ENCODE data around the gene MYB. TPM values are rescaled to one million over a fixed set of nuclear protein-coding genes. Genes with fewer than 3 reads are reported as not detected.

Gene MYB
- total and polyA plus RNA-seq, 2 of the 4 experiments (the other 2 are of a cell fraction): 0.44 to 0.90 TPM

GRCh38 chr6:135267085-135267484 is 86.0 kb downstream of the MYB start:
- ATAC-seq (ENCODE audit: low read depth): no peak
- intact Hi-C loops (cut with micrococcal nuclease): no loop called here

More at GRCh38 chr6:135267085-135267484, 86.0 kb downstream of the MYB start:
- Histone ChIP-seq H2AFZ (replicated peaks; ENCODE audit: low read length, poor library complexity) (no peak overlapping the region), H2BK15ac (ENCODE audit: low read depth, low read length) (no peak overlapping the region), H2AK9ac (replicated peaks; ENCODE audit: low read depth, low read length, poor library complexity) (no peak overlapping the region), H3K4me2 (ENCODE audit: low read depth, low read length) (no peak overlapping the region), H2BK120ac (ENCODE audit: low read depth, low read length) (no peak overlapping the region), H3K23ac (ENCODE audit: low read depth, low read length) (no peak overlapping the region), H4K8ac (ENCODE audit: low read depth in 2 of 2, low read length in 2 of 2) (no peak overlapping the region), H3K4ac (ENCODE audit: low read depth, low read length) (no peak overlapping the region), H3K27ac (ENCODE audit: insufficient read depth, low read length) (no peak overlapping the region), H3K9ac (ENCODE audit: low read depth, low read length) (no peak overlapping the region), H3K36me3 (ENCODE audit: control insufficient read depth, insufficient read depth, low read length) (no peaks in the 10 kb centered on the region), H3K9me1 (ENCODE audit: insufficient read depth, low read length) (no peaks in the 10 kb centered on the region; the same call in 1 of the 2 replicates), H2BK5ac (ENCODE audit: low read depth, low read length, poor library complexity, severe bottlenecking) (no peak overlapping the region), H3K4me3 (ENCODE audit: insufficient read depth, low read depth, low read length) (no peak overlapping the region), H2AK5ac (ENCODE audit: low read depth, low read length) (no peak overlapping the region), H3K18ac (ENCODE audit: low read depth, low read length) (no peak overlapping the region), H3K79me1 (ENCODE audit: low read depth in 1 of 2, low read length in 2 of 2) (no peaks in the 10 kb centered on the region), H3K9me3 (ENCODE audit: control insufficient read depth, insufficient read depth, low read length) (no peaks in the 10 kb centered on the region), H4K5ac (ENCODE audit: low read depth, low read length) (no peak overlapping the region), H4K91ac (ENCODE audit: insufficient read depth, low read depth, low read length) (no peak overlapping the region), H3K14ac (replicated peaks; ENCODE audit: low read depth, low read length) (no peak overlapping the region), H3K56ac (ENCODE audit: extremely low read depth, insufficient read depth, low read length) (no peak overlapping the region), H4K20me1 (ENCODE audit: insufficient read depth, low read length) (no peaks in the 10 kb centered on the region), H2BK20ac (ENCODE audit: low read depth, low read length) (no peak overlapping the region), H3K27me3 (ENCODE audit: control insufficient read depth, insufficient read depth, low read length) (peaks cover 1% of the 10 kb centered on the region), H3K4me1 (ENCODE audit: control insufficient read depth, insufficient read depth, low read length) (no peaks in the 10 kb centered on the region)
- no peak for DNase-seq
- ChIA-PET POLR2A (ENCODE audit: unreplicated experiment) (no interaction called here), CTCF (no interaction called here)
- in situ Hi-C loops (cut with MboI; ENCODE audit: low sequenced_read_pairs) (no loop called here), dilution Hi-C loops (cut with HindIII; ENCODE audit: low sequenced_read_pairs, unreplicated experiment) (no loop called here)
- no TSS peak for BruUV-seq (replicated peaks)
- TF ChIP-seq, protein P1, sequence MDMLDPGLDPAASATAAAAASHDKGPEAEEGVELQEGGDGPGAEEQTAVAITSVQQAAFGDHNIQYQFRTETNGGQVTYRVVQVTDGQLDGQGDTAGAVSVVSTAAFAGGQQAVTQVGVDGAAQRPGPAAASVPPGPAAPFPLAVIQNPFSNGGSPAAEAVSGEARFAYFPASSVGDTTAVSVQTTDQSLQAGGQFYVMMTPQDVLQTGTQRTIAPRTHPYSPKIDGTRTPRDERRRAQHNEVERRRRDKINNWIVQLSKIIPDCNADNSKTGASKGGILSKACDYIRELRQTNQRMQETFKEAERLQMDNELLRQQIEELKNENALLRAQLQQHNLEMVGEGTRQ (IDR thresholded peaks at IDR 0.05; ENCODE audit: low read depth, low read length): no peak
- TF ChIP-seq MAFK (IDR thresholded peaks at IDR 0.05; ENCODE audit: low read depth, low read length) (no peak), FOS (IDR thresholded peaks at IDR 0.05; ENCODE audit: low read depth, low read length) (no peak), POLR2A (IDR thresholded peaks at IDR 0.05; ENCODE audit: low read depth, low read length) (no peak), ELK1 (IDR thresholded peaks at IDR 0.05; ENCODE audit: borderline replicate concordance, low read depth, low read length) (no peak)
- no CpG with 5 or more reads among the region's 2 CpGs for WGBS, 2 experiments (ENCODE audit: extremely low coverage in 2 of 2, insufficient read length in 1 of 2)

Data from IMR-90 (cell line).